HEK293 (cell line): ENCODE results near the gene CSTPP1.
A peak's percentile ranks its signal among the peaks of the same experiment; 100 is the strongest.

Experiments
- CTCF ChIA-PET: fragments of 350-600 bp; formaldehyde crosslinking; extraction: SDS; loops from one replicate; lab custom pipeline; 2021; ENCODE audit warnings: antibody characterized with exemption; lab: Yijun Ruan, JAX
- POLR2A ChIA-PET: fragments of 300-600 bp; formaldehyde crosslinking; extraction: SDS; loops from one replicate; lab custom pipeline; 2020; ENCODE audit warnings: antibody characterized with exemption, inconsistent platforms; lab: Yijun Ruan, JAX
- H3K27ac ChIP-seq: fragments of 200-500 bp; sonication (Bioruptor generic); 2 replicates; pipeline ENCODE4 v1.5.1; 2014; ENCODE audit warnings: low read depth, low read length, control low read depth, inconsistent platforms; ENCODE audit errors: extremely low read depth
- H3K36me3 ChIP-seq, 2 experiments: fragments of 200-500 bp in 1 of 2; sonication (Bioruptor generic) in 1 of 2; 1 replicate in 1 of 2; 2 replicates in 1 of 2; pipeline ENCODE4 v1.5.1; 2014 to 2017; ENCODE audit warnings: inconsistent platforms in 2 of 2, low read length in 2 of 2; ENCODE audit not compliant: control insufficient read depth in 2 of 2, insufficient read depth in 1 of 2
- H3K4me1 ChIP-seq: fragments of 200-500 bp; sonication (Bioruptor generic); 2 replicates; pipeline ENCODE4 v1.5.1; 2014; ENCODE audit warnings: mild to moderate bottlenecking, low read length, inconsistent platforms; ENCODE audit not compliant: control insufficient read depth, insufficient read depth
- H3K4me3 ChIP-seq: 2 replicates; pipeline ENCODE4 v1.5.1; 2011; ENCODE audit warnings: low read depth, mild to moderate bottlenecking, control low read depth, low read length, moderate library complexity
- H3K9me3 ChIP-seq: fragments of 200-500 bp; sonication (Bioruptor generic); 2 replicates; pipeline ENCODE4 v1.5.1; 2014; ENCODE audit warnings: low read depth, low read length, inconsistent platforms; ENCODE audit not compliant: control insufficient read depth, insufficient read depth
- BCL11B ChIP-seq: fragments of 450-650 bp; formaldehyde crosslinking; IDR thresholded peaks from 2 replicates; pipeline ENCODE4 v1.5.1; 2016; ENCODE audit warnings: low read depth, missing biosample characterization, missing genetic modification characterization
- OVOL3 ChIP-seq: fragments of 450-650 bp; formaldehyde crosslinking; IDR thresholded peaks from 2 replicates; pipeline ENCODE4 v1.5.1; 2016; ENCODE audit warnings: missing biosample characterization, missing genetic modification characterization
- SCRT1 ChIP-seq: fragments of 450-650 bp; formaldehyde crosslinking; IDR thresholded peaks from 2 replicates; pipeline ENCODE4 v1.5.1; 2016; ENCODE audit warnings: missing biosample characterization, missing genetic modification characterization, borderline replicate concordance
- TCF7L2 ChIP-seq: IDR thresholded peaks from 2 replicates; pipeline ENCODE4 v1.6.1; 2011; ENCODE audit warnings: low read depth, mild to moderate bottlenecking, inconsistent platforms, low read length, moderate library complexity, borderline replicate concordance
- YY1 ChIP-seq: fragments of 450-650 bp; formaldehyde crosslinking; IDR thresholded peaks from 2 replicates; pipeline ENCODE4 v1.5.1; 2018; ENCODE audit warnings: missing biosample characterization, missing genetic modification characterization
- ZNF112 ChIP-seq: fragments of 450-650 bp; formaldehyde crosslinking; IDR thresholded peaks from 2 replicates; pipeline ENCODE4 v1.5.0; 2017; ENCODE audit warnings: missing biosample characterization, missing genetic modification characterization
- ZNF133 ChIP-seq: fragments of 450-650 bp; formaldehyde crosslinking; IDR thresholded peaks from 2 replicates; pipeline ENCODE4 v1.5.1; 2016; ENCODE audit warnings: missing biosample characterization, missing genetic modification characterization
- ZNF174 ChIP-seq: fragments of 450-650 bp; formaldehyde crosslinking; IDR thresholded peaks from 2 replicates; pipeline ENCODE4 v1.5.0; 2017; ENCODE audit warnings: missing biosample characterization, mild to moderate bottlenecking, missing genetic modification characterization
- ZNF239 ChIP-seq: fragments of 450-650 bp; formaldehyde crosslinking; IDR thresholded peaks from 2 replicates; pipeline ENCODE4 v1.5.1; 2016; ENCODE audit warnings: missing biosample characterization, missing genetic modification characterization
- ZNF292 ChIP-seq: fragments of 450-650 bp; formaldehyde crosslinking; IDR thresholded peaks from 2 replicates; pipeline ENCODE4 v1.5.1; 2016; ENCODE audit warnings: low read depth, missing biosample characterization, missing genetic modification characterization, borderline replicate concordance
- ZNF350 ChIP-seq: fragments of 450-650 bp; formaldehyde crosslinking; IDR thresholded peaks from 2 replicates; pipeline ENCODE4 v1.5.0; 2017; ENCODE audit warnings: missing biosample characterization, mild to moderate bottlenecking, missing genetic modification characterization
- ZNF354C ChIP-seq: fragments of 450-650 bp; formaldehyde crosslinking; IDR thresholded peaks from 2 replicates; pipeline ENCODE4 v1.5.1; 2016; ENCODE audit warnings: missing biosample characterization, missing genetic modification characterization, low read depth, borderline replicate concordance
- ZNF530 ChIP-seq: fragments of 450-650 bp; formaldehyde crosslinking; IDR thresholded peaks from 2 replicates; pipeline ENCODE4 v1.5.1; 2016; ENCODE audit warnings: low read depth, missing biosample characterization, missing genetic modification characterization
- ZNF544 ChIP-seq: fragments of 450-650 bp; formaldehyde crosslinking; IDR thresholded peaks from 2 replicates; pipeline ENCODE4 v1.5.0; 2017; ENCODE audit warnings: missing biosample characterization, missing genetic modification characterization
- ZNF558 ChIP-seq: fragments of 450-650 bp; formaldehyde crosslinking; IDR thresholded peaks from 2 replicates; pipeline ENCODE4 v1.5.1; 2016; ENCODE audit warnings: missing biosample characterization, missing genetic modification characterization
- ZNF596 ChIP-seq: fragments of 450-650 bp; IDR thresholded peaks from 2 replicates; pipeline ENCODE4 v1.5.0; 2018; ENCODE audit warnings: missing biosample characterization, mild to moderate bottlenecking, missing genetic modification characterization, moderate library complexity
- ZNF639 ChIP-seq: fragments of 450-650 bp; formaldehyde crosslinking; IDR thresholded peaks from 2 replicates; pipeline ENCODE4 v1.5.1; 2016; ENCODE audit warnings: missing biosample characterization, missing genetic modification characterization
- ZNF707 ChIP-seq: fragments of 450-650 bp; formaldehyde crosslinking; IDR thresholded peaks from 2 replicates; pipeline ENCODE4 v1.5.1; 2016; ENCODE audit warnings: missing biosample characterization, missing genetic modification characterization
- ZSCAN23 ChIP-seq: fragments of 450-650 bp; formaldehyde crosslinking; IDR thresholded peaks from 2 replicates; pipeline ENCODE4 v1.5.1; 2016; ENCODE audit warnings: missing biosample characterization, missing genetic modification characterization
- TF ChIP-seq, protein P1 (sequence below): fragments of 450-650 bp; formaldehyde crosslinking; conservative IDR thresholded peaks from 2 replicates; pipeline ENCODE4 v1.5.1; 2016; ENCODE audit warnings: low read depth, missing biosample characterization, missing genetic modification characterization

The CSTPP1 gene

GRCh38 chr11:47121731-47122130, 185.2 kb downstream of the CSTPP1 start (continued):
- TF ChIP-seq ZNF544, result no peak
- no peak for TF ChIP-seq ZNF239 (tag by site-specific recombination)

DNA sequence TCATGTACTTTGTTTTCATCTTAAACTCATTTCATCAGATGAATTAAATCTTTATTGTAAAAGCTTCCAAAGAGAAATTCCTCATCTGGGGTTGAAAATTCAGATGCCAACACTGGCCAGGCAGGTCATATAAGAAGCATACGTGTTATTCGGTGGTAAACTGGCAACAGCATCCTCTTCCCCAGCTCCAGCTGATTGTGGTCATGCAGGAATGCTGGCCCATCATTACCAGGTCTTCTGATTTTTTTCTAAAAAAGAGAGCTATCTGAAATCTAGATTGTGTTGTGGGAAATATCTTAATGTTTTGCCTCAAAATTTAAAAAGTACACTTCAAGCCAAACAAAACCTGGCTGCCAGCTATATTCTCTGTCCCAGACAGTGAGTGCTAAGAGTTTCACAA, 186.5 kb downstream of the CSTPP1 start:
- Histone ChIP-seq H3K4me3 (no peak overlapping the region), H3K27ac (no peak overlapping the region), H3K9me3 (no peaks in the 10 kb centered on the region), H3K4me1 (no peaks in the 10 kb centered on the region), H3K36me3 (no peaks in the 10 kb centered on the region)
- POLR2A ChIA-PET, result no interaction called here
- TF ChIP-seq ZNF350 (tag by site-specific recombination) (no peak), ZNF354C (tag by site-specific recombination) (no peak), ZNF112 (tag by site-specific recombination) (no peak), YY1 (no peak), ZNF596 (tag by site-specific recombination) (no peak), BCL11B (tag by site-specific recombination) (no peak), ZNF133 (no peak), ZSCAN23 (tag by site-specific recombination) (no peak), SCRT1 (tag by site-specific recombination) (no peak), ZNF639 (tag by site-specific recombination) (no peak), OVOL3 (tag by site-specific recombination) (no peak), ZNF292 (no peak), ZNF174 (no peak), ZNF707 (tag by site-specific recombination) (no peak), ZNF530 (tag by site-specific recombination) (no peak)
- TF ChIP-seq, protein P1, sequence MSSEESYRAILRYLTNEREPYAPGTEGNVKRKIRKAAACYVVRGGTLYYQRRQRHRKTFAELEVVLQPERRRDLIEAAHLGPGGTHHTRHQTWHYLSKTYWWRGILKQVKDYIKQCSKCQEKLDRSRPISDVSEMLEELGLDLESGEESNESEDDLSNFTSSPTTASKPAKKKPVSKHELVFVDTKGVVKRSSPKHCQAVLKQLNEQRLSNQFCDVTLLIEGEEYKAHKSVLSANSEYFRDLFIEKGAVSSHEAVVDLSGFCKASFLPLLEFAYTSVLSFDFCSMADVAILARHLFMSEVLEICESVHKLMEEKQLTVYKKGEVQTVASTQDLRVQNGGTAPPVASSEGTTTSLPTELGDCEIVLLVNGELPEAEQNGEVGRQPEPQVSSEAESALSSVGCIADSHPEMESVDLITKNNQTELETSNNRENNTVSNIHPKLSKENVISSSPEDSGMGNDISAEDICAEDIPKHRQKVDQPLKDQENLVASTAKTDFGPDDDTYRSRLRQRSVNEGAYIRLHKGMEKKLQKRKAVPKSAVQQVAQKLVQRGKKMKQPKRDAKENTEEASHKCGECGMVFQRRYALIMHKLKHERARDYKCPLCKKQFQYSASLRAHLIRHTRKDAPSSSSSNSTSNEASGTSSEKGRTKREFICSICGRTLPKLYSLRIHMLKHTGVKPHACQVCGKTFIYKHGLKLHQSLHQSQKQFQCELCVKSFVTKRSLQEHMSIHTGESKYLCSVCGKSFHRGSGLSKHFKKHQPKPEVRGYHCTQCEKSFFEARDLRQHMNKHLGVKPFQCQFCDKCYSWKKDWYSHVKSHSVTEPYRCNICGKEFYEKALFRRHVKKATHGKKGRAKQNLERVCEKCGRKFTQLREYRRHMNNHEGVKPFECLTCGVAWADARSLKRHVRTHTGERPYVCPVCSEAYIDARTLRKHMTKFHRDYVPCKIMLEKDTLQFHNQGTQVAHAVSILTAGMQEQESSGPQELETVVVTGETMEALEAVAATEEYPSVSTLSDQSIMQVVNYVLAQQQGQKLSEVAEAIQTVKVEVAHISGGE (tag by site-specific recombination), result no peak
- CTCF ChIA-PET, result interaction anchor here (0.6 to 1.0 kb wide), 2 partner anchors 30 to 46 kb away, joined by 3 read pairs; no protein-coding TSS in a partner anchor

DNA sequence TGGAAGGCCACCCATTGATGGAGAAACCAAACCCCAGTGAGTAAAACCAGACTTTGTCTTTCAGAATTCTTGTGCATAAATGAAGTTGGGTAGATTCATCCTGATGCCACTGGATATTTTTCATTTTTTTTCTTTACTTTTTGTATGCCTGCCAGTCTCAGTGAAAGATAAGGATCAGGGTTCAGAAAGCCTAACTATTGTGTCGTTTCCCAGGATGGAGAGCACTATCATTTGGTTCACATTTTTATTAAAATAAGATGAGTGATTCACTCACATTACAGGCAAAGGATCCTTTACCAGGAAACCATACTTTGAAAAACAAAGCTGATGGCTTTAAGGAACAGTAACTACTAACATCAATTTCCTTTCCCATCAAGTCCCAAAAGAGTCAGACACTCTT, 188.1 kb downstream of the CSTPP1 start:
- POLR2A ChIA-PET, result no interaction called here
- no peaks in the 10 kb centered on the region for H3K4me1 ChIP-seq
- CTCF ChIA-PET, result interaction anchor here (0.7 kb wide), 1 partner anchor 275 kb away, joined by 3 read pairs; no protein-coding TSS in a partner anchor
- no peak overlapping the region for H3K4me3 ChIP-seq
- no peaks in the 10 kb centered on the region for H3K9me3 ChIP-seq
- TF ChIP-seq ZNF558 (tag by site-specific recombination) (no peak), TCF7L2 (0 out of 2 replicates have a peak, but pooled peaks have one; percentile 8)
- no peaks in the 10 kb centered on the region for H3K36me3 ChIP-seq
- H3K27ac ChIP-seq, result no peak overlapping the region
